Neural crest cell (in vitro differentiated cells): ENCODE results near the gene DGKD. TPM values are rescaled to one million over a fixed set of nuclear protein-coding genes. Genes with fewer than 3 reads are reported as not detected.

Experiments
- DNase-seq: peaks from one replicate; pipeline ENCODE4 v3.0.0; 2021; ENCODE audit warnings: low read depth, mixed read lengths, low spot score
- H3K27ac Mint-ChIP-seq: one replicate; pipeline ENCODE4 v1.8.0; 2021; ENCODE audit warnings: mild to moderate bottlenecking, mixed read lengths; ENCODE audit not compliant: unreplicated experiment
- H3K27me3 Mint-ChIP-seq: 2 replicates; pipeline ENCODE4 v1.8.0; 2021; ENCODE audit warnings: low read depth, mild to moderate bottlenecking, mixed read lengths
- H3K36me3 Mint-ChIP-seq: 2 replicates; pipeline ENCODE4 v1.8.0; 2021; ENCODE audit warnings: low read depth, mild to moderate bottlenecking, mixed read lengths
- H3K4me1 Mint-ChIP-seq: 2 replicates; pipeline ENCODE4 v1.8.0; 2021; ENCODE audit warnings: mixed read lengths
- H3K4me3 Mint-ChIP-seq: one replicate; pipeline ENCODE4 v1.8.0; 2021; ENCODE audit warnings: mild to moderate bottlenecking, mixed read lengths
- H3K9me3 Mint-ChIP-seq: 2 replicates; pipeline ENCODE4 v1.8.0; 2021; ENCODE audit warnings: mixed read lengths
- CTCF ChIP-seq: fragments of 200-600 bp; sonication (generic); conservative IDR thresholded peaks from 2 replicates; pipeline ENCODE4 v1.5.0; 2021; ENCODE audit warnings: antibody characterized with exemption, mild to moderate bottlenecking
- total RNA-seq: library from RNA; stranded (reverse); gene quantifications from 2 replicates; pipeline ENCODE4 v1.2.1, GENCODE V29; 2021

DGKD gene
- total RNA-seq, 1 donor from 2014 or later: 48.7 TPM

- no peak for TF ChIP-seq CTCF
- no peaks in the 10 kb centered on the region for H3K9me3 Mint-ChIP-seq
- no peak overlapping the region for H3K4me3 Mint-ChIP-seq
- DNase-seq: no peak
- peaks cover 11% of the 10 kb centered on the region for H3K36me3 Mint-ChIP-seq
- no peak overlapping the region for H3K27ac Mint-ChIP-seq
- H3K27me3 Mint-ChIP-seq: no peaks in the 10 kb centered on the region
- no peaks in the 10 kb centered on the region for H3K4me1 Mint-ChIP-seq
These were observed 73.7 kb downstream of the DGKD start for GRCh38 chr2:233428008-233428407.

GRCh38 chr2:233428438-233428837, 74.1 kb downstream of the DGKD start:
- H3K9me3 Mint-ChIP-seq: no peaks in the 10 kb centered on the region
- no peak for TF ChIP-seq CTCF
- peaks cover 11% of the 10 kb centered on the region for H3K36me3 Mint-ChIP-seq
- no peak for DNase-seq
- no peaks in the 10 kb centered on the region for H3K4me1 Mint-ChIP-seq
- H3K27me3 Mint-ChIP-seq: no peaks in the 10 kb centered on the region
- no peak overlapping the region for H3K4me3 Mint-ChIP-seq
- H3K27ac Mint-ChIP-seq: no peak overlapping the region

GRCh38 chr2:233429175-233429897, 75.0 kb downstream of the DGKD start:
- Mint-ChIP-seq H3K36me3 (peaks cover 11% of the 10 kb centered on the region), H3K27me3 (no peaks in the 10 kb centered on the region), H3K4me1 (no peaks in the 10 kb centered on the region), H3K4me3 (no peak overlapping the region), H3K27ac (no peak overlapping the region), H3K9me3 (no peaks in the 10 kb centered on the region)
- no peak for DNase-seq
- TF ChIP-seq CTCF: no peak

GRCh38 chr2:233430081-233430480, 75.8 kb downstream of the DGKD start:
- DNase-seq: no peak
- no peak overlapping the region for H3K4me3 Mint-ChIP-seq
- H3K27ac Mint-ChIP-seq: no peak overlapping the region
- H3K36me3 Mint-ChIP-seq: peaks cover 11% of the 10 kb centered on the region
- H3K9me3 Mint-ChIP-seq: no peaks in the 10 kb centered on the region
- no peak for TF ChIP-seq CTCF
- H3K27me3 Mint-ChIP-seq: no peaks in the 10 kb centered on the region
- H3K4me1 Mint-ChIP-seq: no peaks in the 10 kb centered on the region

GRCh38 chr2:233430651-233431050, 76.4 kb downstream of the DGKD start:
- Mint-ChIP-seq H3K4me1 (no peaks in the 10 kb centered on the region), H3K4me3 (no peak overlapping the region), H3K27ac (no peak overlapping the region), H3K9me3 (no peaks in the 10 kb centered on the region), H3K27me3 (no peaks in the 10 kb centered on the region), H3K36me3 (peaks cover 11% of the 10 kb centered on the region)
- TF ChIP-seq CTCF: no peak
- DNase-seq: no peak
